WTC11 (cell line): ENCODE data around the gene LETM1. TPM values are rescaled to one million over a fixed set of nuclear protein-coding genes. Genes with fewer than 3 reads are reported as not detected.

Source experiments
- ATAC-seq: fragments of 200-7000 bp; cut with Tn5 transposase; 2 replicates; pipeline ENCODE4 v1.10.0; 2021; ENCODE audit warnings: mild to moderate bottlenecking, moderate library complexity
- CTCF ChIA-PET: fragments of 300-600 bp; sonication (Branson Sonifier 250); formaldehyde crosslinking; loops from one replicate; lab custom pipeline; 2021; ENCODE audit warnings: antibody characterized with exemption; lab: Charles Lee
- POLR2A ChIA-PET: fragments of 350-600 bp; sonication (Branson Sonifier 250); formaldehyde crosslinking; loops from one replicate; lab custom pipeline; 2021; ENCODE audit warnings: antibody characterized with exemption; lab: Charles Lee
- DNase-seq: peaks from one replicate; pipeline ENCODE4 v3.0.0; 2021; ENCODE audit warnings: low spot score
- H3K27ac Mint-ChIP-seq: 2 replicates; pipeline ENCODE4 v1.8.0; 2021; ENCODE audit warnings: mixed read lengths
- H3K27me3 Mint-ChIP-seq: 2 replicates; pipeline ENCODE4 v1.8.0; 2021; ENCODE audit warnings: low read depth, mild to moderate bottlenecking, moderate library complexity, mixed read lengths
- H3K36me3 Mint-ChIP-seq: 2 replicates; pipeline ENCODE4 v1.8.0; 2021; ENCODE audit warnings: mixed read lengths
- H3K4me1 Mint-ChIP-seq: 2 replicates; pipeline ENCODE4 v1.8.0; 2022; ENCODE audit warnings: mixed read lengths
- H3K4me3 Mint-ChIP-seq: 2 replicates; pipeline ENCODE4 v1.8.0; 2021; ENCODE audit warnings: mild to moderate bottlenecking, moderate library complexity, mixed read lengths
- H3K9me3 Mint-ChIP-seq: 2 replicates; pipeline ENCODE4 v1.8.0; 2021; ENCODE audit warnings: mixed read lengths
- ATF1 ChIP-seq: sonication (generic); formaldehyde crosslinking; IDR thresholded peaks from 2 replicates; pipeline ENCODE4 v1.8.1; 2023; ENCODE audit warnings: mild to moderate bottlenecking, moderate library complexity, missing genetic modification reagents
- CBFB ChIP-seq: sonication (generic); formaldehyde crosslinking; IDR thresholded peaks from 2 replicates; pipeline ENCODE4 v1.8.1; 2022; ENCODE audit warnings: mild to moderate bottlenecking, low read depth, missing genetic modification reagents
- CREB1 ChIP-seq: sonication (generic); formaldehyde crosslinking; IDR thresholded peaks from 2 replicates; pipeline ENCODE4 v1.8.0; 2023; ENCODE audit warnings: mild to moderate bottlenecking, missing genetic modification reagents
- EMX1 ChIP-seq: fragments of 250-450 bp; sonication (Bioruptor Pico); IDR thresholded peaks from 2 replicates; pipeline ENCODE4 v1.8.0; 2021; ENCODE audit warnings: mild to moderate bottlenecking
- FOXK1 ChIP-seq: sonication (generic); formaldehyde crosslinking; IDR thresholded peaks from 2 replicates; pipeline ENCODE4 v1.8.0; 2022; ENCODE audit warnings: mild to moderate bottlenecking, moderate library complexity, missing genetic modification reagents
- FOXP1 ChIP-seq: sonication (generic); formaldehyde crosslinking; IDR thresholded peaks from 2 replicates; pipeline ENCODE4 v1.8.0; 2022; ENCODE audit warnings: missing genetic modification reagents, mild to moderate bottlenecking, moderate library complexity, borderline replicate concordance
- MYBL2 ChIP-seq: sonication (generic); formaldehyde crosslinking; IDR thresholded peaks from 2 replicates; pipeline ENCODE4 v1.8.1; 2023; ENCODE audit warnings: mild to moderate bottlenecking, moderate library complexity, missing genetic modification reagents
- NFATC4 ChIP-seq: fragments of 250-450 bp; sonication (Bioruptor Pico); IDR thresholded peaks from 2 replicates; pipeline ENCODE4 v1.9.0; 2021; ENCODE audit warnings: mild to moderate bottlenecking
- RELA ChIP-seq: sonication (generic); formaldehyde crosslinking; IDR thresholded peaks from 2 replicates; pipeline ENCODE4 v1.8.1; 2022; ENCODE audit warnings: missing genetic modification reagents, mild to moderate bottlenecking, borderline replicate concordance
- SP1 ChIP-seq: sonication (generic); formaldehyde crosslinking; conservative IDR thresholded peaks from 2 replicates; pipeline ENCODE4 v1.8.1; 2022; ENCODE audit warnings: missing genetic modification reagents
- TEAD1 ChIP-seq: sonication (generic); formaldehyde crosslinking; IDR thresholded peaks from 2 replicates; pipeline ENCODE4 v1.8.0; 2022; ENCODE audit warnings: mild to moderate bottlenecking, missing genetic modification reagents
- ZBTB21 ChIP-seq: sonication (generic); formaldehyde crosslinking; IDR thresholded peaks from 2 replicates; pipeline ENCODE4 v1.8.1; 2023; ENCODE audit warnings: mild to moderate bottlenecking, missing genetic modification reagents, borderline replicate concordance
- total RNA-seq: library from RNA; stranded (reverse); gene quantifications from 3 replicates; pipeline ENCODE4 v1.2.3, GENCODE V29; 2021
- TF ChIP-seq, protein P1 (sequence below): fragments of 250-450 bp; sonication (Bioruptor Pico); IDR thresholded peaks from 2 replicates; pipeline ENCODE4 v1.8.0; 2021; ENCODE audit warnings: mild to moderate bottlenecking
- TF ChIP-seq, protein P2 (sequence below): sonication (generic); formaldehyde crosslinking; IDR thresholded peaks from 2 replicates; pipeline ENCODE4 v1.8.1; 2023; ENCODE audit warnings: mild to moderate bottlenecking, moderate library complexity, missing genetic modification reagents
- TF ChIP-seq, protein P3 (sequence below): sonication (generic); formaldehyde crosslinking; IDR thresholded peaks from 2 replicates; pipeline ENCODE4 v1.8.0; 2022; ENCODE audit warnings: mild to moderate bottlenecking, missing genetic modification reagents
- TF ChIP-seq, protein P4 (sequence below): sonication (generic); formaldehyde crosslinking; IDR thresholded peaks from 2 replicates; pipeline ENCODE4 v1.8.0; 2022; ENCODE audit warnings: mild to moderate bottlenecking, missing genetic modification reagents
- TF ChIP-seq, protein P5 (sequence below): sonication (generic); formaldehyde crosslinking; IDR thresholded peaks from 2 replicates; pipeline ENCODE4 v1.8.1; 2023; ENCODE audit warnings: mild to moderate bottlenecking, missing genetic modification reagents, moderate library complexity
- TF ChIP-seq, protein P6 (sequence below): sonication (generic); formaldehyde crosslinking; IDR thresholded peaks from 2 replicates; pipeline ENCODE4 v1.8.1; 2023; ENCODE audit warnings: mild to moderate bottlenecking, missing genetic modification reagents, moderate library complexity
- TF ChIP-seq, protein P7 (sequence below): sonication (generic); formaldehyde crosslinking; IDR thresholded peaks from 2 replicates; pipeline ENCODE4 v1.8.1; 2022; ENCODE audit warnings: low read depth, missing genetic modification reagents, borderline replicate concordance

The LETM1 gene
- total RNA-seq, 1 experiment from 2014 or later = 66.7 TPM

DNA sequence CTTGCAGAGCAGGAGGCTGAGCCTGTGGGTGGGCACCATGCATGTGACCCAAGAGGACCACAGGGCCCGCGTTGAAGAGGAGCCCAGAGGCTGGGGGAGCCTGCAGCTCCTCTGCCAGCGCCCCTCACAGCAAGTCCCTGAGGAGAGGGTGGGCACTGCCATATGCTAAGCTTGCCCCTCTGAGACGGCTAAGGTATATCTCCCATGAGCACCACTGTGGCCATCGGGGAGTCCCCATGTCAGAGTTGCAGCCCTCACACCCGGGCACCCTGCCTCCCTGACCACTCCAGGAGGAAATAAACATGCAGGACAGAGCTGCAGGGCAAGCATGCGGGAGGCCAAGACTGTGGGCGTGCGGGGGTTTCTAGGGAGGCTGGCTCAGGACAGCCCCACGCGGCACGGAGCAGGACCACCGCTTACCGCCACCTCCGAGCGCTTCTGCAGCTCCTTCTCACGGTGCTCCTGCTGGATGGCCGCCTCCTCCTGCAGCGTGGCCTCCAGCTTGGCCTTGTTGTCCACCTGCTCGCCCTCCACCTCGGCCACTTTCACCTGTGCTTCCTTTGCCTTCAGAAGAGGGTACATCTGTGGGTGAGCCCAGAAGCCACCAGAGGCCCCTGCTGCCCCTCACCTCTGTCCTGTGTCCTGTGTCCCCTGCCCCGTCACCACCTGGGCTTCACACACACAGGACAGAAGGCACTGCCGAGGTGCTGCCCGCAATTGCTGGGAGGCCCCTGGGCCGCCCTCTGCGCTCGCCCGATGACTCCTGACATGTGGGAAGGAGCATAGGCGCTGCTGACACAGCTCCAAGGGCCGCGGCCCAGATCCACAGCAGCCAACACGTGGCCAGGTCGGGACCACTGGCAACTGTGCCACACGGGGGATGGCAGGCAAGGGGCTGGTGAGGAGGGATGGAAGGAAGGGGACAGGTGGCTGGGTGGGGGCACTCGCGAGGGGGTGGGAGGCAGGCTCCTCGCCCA, 33.1 kb downstream of the LETM1 start:
- TF ChIP-seq RELA (CRISPR knock-in tag) (no peak), TEAD1 (CRISPR knock-in tag) (no peak), ZBTB21 (CRISPR knock-in tag) (no peak), SP1 (no peak), CREB1 (no peak), ATF1 (CRISPR knock-in tag) (no peak), FOXP1 (CRISPR knock-in tag) (no peak), EMX1 (CRISPR knock-in tag) (no peak), MYBL2 (CRISPR knock-in tag) (no peak), FOXK1 (CRISPR knock-in tag) (no peak), CBFB (CRISPR knock-in tag) (no peak), NFATC4 (CRISPR knock-in tag) (no peak)
- TF ChIP-seq, protein P1, sequence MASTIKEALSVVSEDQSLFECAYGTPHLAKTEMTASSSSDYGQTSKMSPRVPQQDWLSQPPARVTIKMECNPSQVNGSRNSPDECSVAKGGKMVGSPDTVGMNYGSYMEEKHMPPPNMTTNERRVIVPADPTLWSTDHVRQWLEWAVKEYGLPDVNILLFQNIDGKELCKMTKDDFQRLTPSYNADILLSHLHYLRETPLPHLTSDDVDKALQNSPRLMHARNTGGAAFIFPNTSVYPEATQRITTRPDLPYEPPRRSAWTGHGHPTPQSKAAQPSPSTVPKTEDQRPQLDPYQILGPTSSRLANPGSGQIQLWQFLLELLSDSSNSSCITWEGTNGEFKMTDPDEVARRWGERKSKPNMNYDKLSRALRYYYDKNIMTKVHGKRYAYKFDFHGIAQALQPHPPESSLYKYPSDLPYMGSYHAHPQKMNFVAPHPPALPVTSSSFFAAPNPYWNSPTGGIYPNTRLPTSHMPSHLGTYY (CRISPR knock-in tag) = no peak
- TF ChIP-seq, protein P2, sequence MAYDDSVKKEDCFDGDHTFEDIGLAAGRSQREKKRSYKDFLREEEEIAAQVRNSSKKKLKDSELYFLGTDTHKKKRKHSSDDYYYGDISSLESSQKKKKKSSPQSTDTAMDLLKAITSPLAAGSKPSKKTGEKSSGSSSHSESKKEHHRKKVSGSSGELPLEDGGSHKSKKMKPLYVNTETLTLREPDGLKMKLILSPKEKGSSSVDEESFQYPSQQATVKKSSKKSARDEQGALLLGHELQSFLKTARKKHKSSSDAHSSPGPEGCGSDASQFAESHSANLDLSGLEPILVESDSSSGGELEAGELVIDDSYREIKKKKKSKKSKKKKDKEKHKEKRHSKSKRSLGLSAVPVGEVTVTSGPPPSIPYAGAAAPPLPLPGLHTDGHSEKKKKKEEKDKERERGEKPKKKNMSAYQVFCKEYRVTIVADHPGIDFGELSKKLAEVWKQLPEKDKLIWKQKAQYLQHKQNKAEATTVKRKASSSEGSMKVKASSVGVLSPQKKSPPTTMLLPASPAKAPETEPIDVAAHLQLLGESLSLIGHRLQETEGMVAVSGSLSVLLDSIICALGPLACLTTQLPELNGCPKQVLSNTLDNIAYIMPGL (CRISPR knock-in tag) = no peak
- TF ChIP-seq, protein P3, sequence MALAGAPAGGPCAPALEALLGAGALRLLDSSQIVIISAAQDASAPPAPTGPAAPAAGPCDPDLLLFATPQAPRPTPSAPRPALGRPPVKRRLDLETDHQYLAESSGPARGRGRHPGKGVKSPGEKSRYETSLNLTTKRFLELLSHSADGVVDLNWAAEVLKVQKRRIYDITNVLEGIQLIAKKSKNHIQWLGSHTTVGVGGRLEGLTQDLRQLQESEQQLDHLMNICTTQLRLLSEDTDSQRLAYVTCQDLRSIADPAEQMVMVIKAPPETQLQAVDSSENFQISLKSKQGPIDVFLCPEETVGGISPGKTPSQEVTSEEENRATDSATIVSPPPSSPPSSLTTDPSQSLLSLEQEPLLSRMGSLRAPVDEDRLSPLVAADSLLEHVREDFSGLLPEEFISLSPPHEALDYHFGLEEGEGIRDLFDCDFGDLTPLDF (CRISPR knock-in tag) = no peak
- TF ChIP-seq, protein P4, sequence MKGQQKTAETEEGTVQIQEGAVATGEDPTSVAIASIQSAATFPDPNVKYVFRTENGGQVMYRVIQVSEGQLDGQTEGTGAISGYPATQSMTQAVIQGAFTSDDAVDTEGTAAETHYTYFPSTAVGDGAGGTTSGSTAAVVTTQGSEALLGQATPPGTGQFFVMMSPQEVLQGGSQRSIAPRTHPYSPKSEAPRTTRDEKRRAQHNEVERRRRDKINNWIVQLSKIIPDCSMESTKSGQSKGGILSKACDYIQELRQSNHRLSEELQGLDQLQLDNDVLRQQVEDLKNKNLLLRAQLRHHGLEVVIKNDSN (CRISPR knock-in tag) = no peak
- TF ChIP-seq, protein P5, sequence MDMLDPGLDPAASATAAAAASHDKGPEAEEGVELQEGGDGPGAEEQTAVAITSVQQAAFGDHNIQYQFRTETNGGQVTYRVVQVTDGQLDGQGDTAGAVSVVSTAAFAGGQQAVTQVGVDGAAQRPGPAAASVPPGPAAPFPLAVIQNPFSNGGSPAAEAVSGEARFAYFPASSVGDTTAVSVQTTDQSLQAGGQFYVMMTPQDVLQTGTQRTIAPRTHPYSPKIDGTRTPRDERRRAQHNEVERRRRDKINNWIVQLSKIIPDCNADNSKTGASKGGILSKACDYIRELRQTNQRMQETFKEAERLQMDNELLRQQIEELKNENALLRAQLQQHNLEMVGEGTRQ (CRISPR knock-in tag) = no peak
- TF ChIP-seq, protein P6, sequence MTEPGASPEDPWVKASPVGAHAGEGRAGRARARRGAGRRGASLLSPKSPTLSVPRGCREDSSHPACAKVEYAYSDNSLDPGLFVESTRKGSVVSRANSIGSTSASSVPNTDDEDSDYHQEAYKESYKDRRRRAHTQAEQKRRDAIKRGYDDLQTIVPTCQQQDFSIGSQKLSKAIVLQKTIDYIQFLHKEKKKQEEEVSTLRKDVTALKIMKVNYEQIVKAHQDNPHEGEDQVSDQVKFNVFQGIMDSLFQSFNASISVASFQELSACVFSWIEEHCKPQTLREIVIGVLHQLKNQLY = no peak
- TF ChIP-seq, protein P7, sequence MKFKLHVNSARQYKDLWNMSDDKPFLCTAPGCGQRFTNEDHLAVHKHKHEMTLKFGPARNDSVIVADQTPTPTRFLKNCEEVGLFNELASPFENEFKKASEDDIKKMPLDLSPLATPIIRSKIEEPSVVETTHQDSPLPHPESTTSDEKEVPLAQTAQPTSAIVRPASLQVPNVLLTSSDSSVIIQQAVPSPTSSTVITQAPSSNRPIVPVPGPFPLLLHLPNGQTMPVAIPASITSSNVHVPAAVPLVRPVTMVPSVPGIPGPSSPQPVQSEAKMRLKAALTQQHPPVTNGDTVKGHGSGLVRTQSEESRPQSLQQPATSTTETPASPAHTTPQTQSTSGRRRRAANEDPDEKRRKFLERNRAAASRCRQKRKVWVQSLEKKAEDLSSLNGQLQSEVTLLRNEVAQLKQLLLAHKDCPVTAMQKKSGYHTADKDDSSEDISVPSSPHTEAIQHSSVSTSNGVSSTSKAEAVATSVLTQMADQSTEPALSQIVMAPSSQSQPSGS = no peak
- H3K4me3 Mint-ChIP-seq = no peak overlapping the region
- H3K36me3 Mint-ChIP-seq = peaks cover 46% of the 10 kb centered on the region
- no peak overlapping the region for H3K27ac Mint-ChIP-seq
- no peaks in the 10 kb centered on the region for H3K9me3 Mint-ChIP-seq
- ChIA-PET POLR2A (interaction anchor here (0.6 kb wide), 1 partner anchor 103 kb away, joined by 4 read pairs; no protein-coding TSS in a partner anchor), CTCF (no interaction called here)
- ATAC-seq (no peak), DNase-seq (no peak)
- no peaks in the 10 kb centered on the region for H3K27me3 Mint-ChIP-seq
- no peaks in the 10 kb centered on the region for H3K4me1 Mint-ChIP-seq
